Duodenal mucosa (tissue), 2 donors: ENCODE data around the gene CKLF.

Experiments
- H3K27ac ChIP-seq: one replicate; pipeline ENCODE4 v1.7.0; 2013; ENCODE audit warnings: low read depth, low read length
- H3K27me3 ChIP-seq, 2 donors: one replicate each; pipeline ENCODE4 v1.7.0; 2013; ENCODE audit warnings: low read length in 2 of 2, control low read depth in 1 of 2; ENCODE audit not compliant: insufficient read depth in 2 of 2, control insufficient read depth in 1 of 2
- H3K36me3 ChIP-seq, 2 donors: one replicate each; pipeline ENCODE4 v1.7.0; 2013; ENCODE audit warnings: low read length in 2 of 2, control low read depth in 1 of 2; ENCODE audit not compliant: insufficient read depth in 2 of 2, control insufficient read depth in 1 of 2
- H3K4me1 ChIP-seq, 2 donors: one replicate each; pipeline ENCODE4 v1.7.0; 2013; ENCODE audit warnings: low read length in 2 of 2, control low read depth in 1 of 2; ENCODE audit not compliant: insufficient read depth in 2 of 2, control insufficient read depth in 1 of 2
- H3K4me3 ChIP-seq, 2 donors: one replicate each; pipeline ENCODE4 v1.7.0; 2013; ENCODE audit warnings: low read length in 2 of 2, low read depth in 1 of 2
- H3K9ac ChIP-seq, 2 donors: one replicate each; pipeline ENCODE4 v1.7.0; 2013; ENCODE audit warnings: low read length in 2 of 2, low read depth in 1 of 2
- H3K9me3 ChIP-seq, 2 donors: one replicate each; pipeline ENCODE4 v1.7.0; 2013; ENCODE audit warnings: low read length in 2 of 2, control low read depth in 1 of 2; ENCODE audit not compliant: control insufficient read depth in 1 of 2

The CKLF gene

GRCh38 chr16:66553223-66553622, 847 bp downstream of the CKLF start:
- peaks cover 28 to 41% of the 10 kb centered on the region in 2 donors for H3K4me1 ChIP-seq
- no peaks in the 10 kb centered on the region for H3K9me3 ChIP-seq
- peak overlapping the region; percentile 80 to 87 for H3K4me3 ChIP-seq
- H3K27me3 ChIP-seq: no peaks in the 10 kb centered on the region
- H3K9ac ChIP-seq: peak overlapping the region; percentile 73 to 76
- H3K36me3 ChIP-seq: peaks cover under 1 to 5% of the 10 kb centered on the region in 2 donors
- no peak overlapping the region for H3K27ac ChIP-seq

DNA sequence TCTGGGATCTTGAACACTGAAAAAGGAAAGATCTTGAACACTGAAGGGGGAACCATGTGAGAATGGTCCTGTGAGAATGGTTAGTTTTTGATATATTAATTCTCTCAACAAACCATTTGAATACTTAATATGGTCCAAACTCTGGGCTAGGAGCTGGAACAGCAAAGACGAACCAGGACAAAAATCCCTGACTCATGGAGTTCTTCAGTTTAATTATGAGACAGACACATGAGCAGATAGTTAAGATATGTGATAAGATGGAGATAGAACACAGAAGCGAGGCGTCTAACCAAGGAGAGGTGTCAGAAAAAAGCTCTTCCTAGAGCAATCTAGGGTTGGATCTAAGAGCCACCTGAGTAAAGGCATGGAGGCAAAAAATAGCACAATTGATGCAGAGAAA, 1.6 kb downstream of the CKLF start:
- Histone ChIP-seq H3K9me3 (no peaks in the 10 kb centered on the region), H3K27me3 (no peaks in the 10 kb centered on the region), H3K4me1 (peaks cover 25 to 34% of the 10 kb centered on the region in 2 donors), H3K9ac (peak overlapping the region; percentile 73 to 76), H3K27ac (no peak overlapping the region), H3K4me3 (peak overlapping the region; percentile 80 to 87), H3K36me3 (peaks cover 8 to 12% of the 10 kb centered on the region in 2 donors)

DNA sequence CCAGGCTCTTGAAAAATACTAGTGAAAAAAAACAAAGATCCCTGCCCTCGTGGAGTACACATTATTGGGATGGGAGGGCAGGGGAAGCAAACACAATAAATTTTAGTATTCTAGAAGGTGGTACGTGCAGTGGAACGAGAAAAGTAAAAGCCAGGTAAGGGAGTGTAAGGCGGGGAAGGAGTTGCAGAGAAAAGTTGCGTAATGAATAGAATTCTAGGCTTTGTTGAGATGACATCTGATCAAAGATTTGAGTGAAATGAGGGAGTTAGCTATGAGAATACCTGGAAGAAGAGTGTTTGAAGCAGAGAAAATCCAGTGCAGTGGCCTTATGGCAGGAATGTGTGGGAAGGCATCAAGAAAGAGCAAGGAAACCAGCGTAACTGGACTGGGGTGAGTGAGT, 2.1 kb downstream of the CKLF start:
- no peaks in the 10 kb centered on the region for H3K9me3 ChIP-seq
- no peaks in the 10 kb centered on the region for H3K27me3 ChIP-seq
- peak overlapping the region; percentile 80 to 87 for H3K4me3 ChIP-seq
- H3K4me1 ChIP-seq: peaks cover 25 to 29% of the 10 kb centered on the region in 2 donors
- H3K27ac ChIP-seq: no peak overlapping the region
- no peak overlapping the region for H3K9ac ChIP-seq
- H3K36me3 ChIP-seq: peaks cover 12 to 13% of the 10 kb centered on the region in 2 donors

- no peak overlapping the region for H3K27ac ChIP-seq
- no peak overlapping the region for H3K9ac ChIP-seq
- H3K9me3 ChIP-seq: no peaks in the 10 kb centered on the region
- peaks cover 12 to 30% of the 10 kb centered on the region in 2 donors for H3K36me3 ChIP-seq
- no peak overlapping the region for H3K4me3 ChIP-seq
- no peaks in the 10 kb centered on the region for H3K4me1 ChIP-seq
- no peaks in the 10 kb centered on the region for H3K27me3 ChIP-seq
Measured at GRCh38 chr16:66560107-66560506, 7.7 kb downstream of the CKLF start.

DNA sequence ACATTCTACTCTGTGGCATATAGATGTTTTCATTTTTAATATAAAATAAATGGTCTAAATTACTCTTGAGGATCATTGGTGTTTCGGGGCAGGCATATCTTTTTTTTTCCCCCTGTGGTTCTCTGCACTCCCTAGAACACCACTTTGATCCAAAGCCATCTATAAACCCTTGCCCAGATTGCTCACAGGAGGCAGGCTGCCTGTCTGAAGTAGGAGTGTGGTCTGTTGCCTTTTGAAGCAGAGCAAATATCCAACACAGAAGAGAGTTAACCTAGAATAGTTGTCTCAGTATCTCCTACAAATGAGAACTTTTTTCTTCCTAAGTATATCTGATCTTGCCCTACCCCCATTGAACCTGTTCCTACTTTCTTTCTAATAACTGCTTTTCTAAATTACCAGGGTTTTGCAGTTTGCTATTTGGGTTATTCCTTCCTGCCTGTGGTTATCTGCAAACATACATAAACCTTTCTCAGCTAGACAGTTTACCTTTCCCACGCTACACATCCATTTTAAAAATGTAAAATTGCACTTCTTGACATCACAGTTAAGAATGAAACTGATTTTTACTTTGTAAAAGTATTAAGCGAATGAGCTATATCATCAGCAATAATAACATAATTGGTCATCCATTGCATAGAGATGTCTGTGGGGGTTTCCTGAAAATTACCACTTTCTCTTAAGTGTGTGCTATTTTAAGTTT, 9.2 kb downstream of the CKLF start:
- peaks cover 12 to 40% of the 10 kb centered on the region in 2 donors for H3K36me3 ChIP-seq
- H3K9me3 ChIP-seq: no peaks in the 10 kb centered on the region
- H3K4me1 ChIP-seq: no peaks in the 10 kb centered on the region
- no peak overlapping the region for H3K9ac ChIP-seq
- no peaks in the 10 kb centered on the region for H3K27me3 ChIP-seq
- H3K27ac ChIP-seq: no peak overlapping the region
- H3K4me3 ChIP-seq: no peak overlapping the region

- Histone ChIP-seq H3K4me3 (no peak overlapping the region), H3K9me3 (no peaks in the 10 kb centered on the region), H3K27ac (no peak overlapping the region), H3K9ac (no peak overlapping the region), H3K36me3 (peaks cover 11 to 44% of the 10 kb centered on the region in 2 donors), H3K27me3 (no peaks in the 10 kb centered on the region), H3K4me1 (no peaks in the 10 kb centered on the region)
Measured at GRCh38 chr16:66562409-66562808, 10.0 kb downstream of the CKLF start.

DNA sequence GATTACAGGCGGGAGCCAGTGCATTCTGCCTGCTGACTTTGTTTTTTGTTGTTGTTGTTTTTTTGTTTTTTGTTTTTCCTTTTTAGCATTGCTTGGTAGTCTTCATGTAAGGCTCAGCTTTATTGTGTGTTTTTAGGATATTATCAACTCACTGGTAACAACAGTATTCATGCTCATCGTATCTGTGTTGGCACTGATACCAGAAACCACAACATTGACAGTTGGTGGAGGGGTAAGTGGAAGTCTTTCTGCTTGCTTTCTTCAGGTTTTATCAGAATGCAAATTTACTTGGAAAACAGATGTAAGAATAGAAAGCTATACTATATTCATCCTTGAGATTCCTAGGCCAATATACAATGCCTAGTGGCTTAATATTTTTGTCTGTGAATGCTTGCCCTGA, 10.6 kb downstream of the CKLF start:
- Histone ChIP-seq H3K9ac (no peak overlapping the region), H3K4me1 (no peaks in the 10 kb centered on the region), H3K27me3 (no peaks in the 10 kb centered on the region), H3K36me3 (peaks cover 7 to 44% of the 10 kb centered on the region in 2 donors), H3K27ac (no peak overlapping the region), H3K4me3 (no peak overlapping the region), H3K9me3 (no peaks in the 10 kb centered on the region)

DNA sequence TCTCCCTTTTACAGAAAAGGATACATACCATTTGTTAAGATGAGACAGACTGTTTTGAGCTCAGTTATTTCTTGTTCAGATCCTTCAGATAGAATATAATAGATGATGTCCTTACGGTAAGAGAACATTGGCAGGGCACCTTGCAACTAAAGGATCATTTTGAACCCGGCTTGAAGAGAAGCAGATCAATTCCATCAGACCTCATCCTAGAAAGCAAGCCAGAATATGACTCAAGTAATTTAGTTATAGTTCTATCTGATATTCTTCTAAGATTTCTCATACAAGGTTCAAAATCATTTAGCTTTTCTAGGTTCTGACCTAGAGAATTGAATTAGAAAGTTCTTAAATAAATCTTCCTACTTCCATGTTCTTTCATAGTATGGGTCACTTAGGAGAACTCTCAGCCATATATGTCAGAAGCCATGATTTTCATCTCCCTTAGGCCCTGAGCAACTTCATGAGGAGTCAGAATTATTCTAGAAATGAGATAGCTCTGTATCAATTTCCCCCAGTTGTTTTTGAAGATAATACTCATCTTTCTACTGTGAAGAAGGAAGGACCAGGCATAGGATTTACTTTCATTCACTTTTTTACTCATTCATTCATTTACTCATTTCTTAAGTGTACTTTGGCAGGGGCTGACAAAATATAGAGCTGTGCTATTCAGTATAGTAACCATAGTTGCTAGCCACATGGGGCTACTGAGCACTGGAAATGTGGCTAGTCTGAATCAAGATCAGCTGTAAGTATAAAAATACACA, 11.4 kb downstream of the CKLF start:
- peaks cover 3 to 38% of the 10 kb centered on the region in 2 donors for H3K36me3 ChIP-seq
- H3K4me1 ChIP-seq: no peaks in the 10 kb centered on the region
- H3K27me3 ChIP-seq: no peaks in the 10 kb centered on the region
- no peak overlapping the region for H3K27ac ChIP-seq
- no peaks in the 10 kb centered on the region for H3K9me3 ChIP-seq
- no peak overlapping the region for H3K9ac ChIP-seq
- H3K4me3 ChIP-seq: no peak overlapping the region

- no peak within 1 kb of the TSS for H3K27ac ChIP-seq
- H3K4me1 ChIP-seq: peaks cover 0 to 13% of the 10 kb centered on the region in 2 donors
- peaks cover 0 to 24% of the 10 kb centered on the region in 2 donors for H3K36me3 ChIP-seq
- H3K9ac ChIP-seq: no peak within 1 kb of the TSS
- H3K9me3 ChIP-seq: no peaks in the 10 kb centered on the region
- no peaks in the 10 kb centered on the region for H3K27me3 ChIP-seq
- no peak within 1 kb of the TSS for H3K4me3 ChIP-seq
Measured at GRCh38 chr16:66566051-66566901, 13.9 kb downstream of the CKLF start, which contains the start of gene CMTM1. Gene CMTM1, plus strand, starts transcription at chr16:66566439. Its CDS starts 75 bp downstream, at chr16:66566514.
